ENCODE measurements around the gene IL1RN. TPM values are rescaled to one million over a fixed set of nuclear protein-coding genes. Genes with fewer than 3 reads are reported as not detected.

The IL1RN gene
- total and polyA plus RNA-seq, 2 donors from 2014 or later = 1.3 to 2.1 TPM

GRCh38 chr2:113124984-113125855, 2.2 kb upstream of the IL1RN start:
- no peak for TF ChIP-seq CTCF (IDR thresholded peaks at IDR 0.05; ENCODE audit: borderline replicate concordance, extremely low read depth, insufficient read depth)
- H3K4me1 ChIP-seq (ENCODE audit: control insufficient read depth in 2 of 3, insufficient read depth in 2 of 3, low read depth in 1 of 3, low read length in 3 of 3) = no peaks in the 10 kb centered on the region
- no peak overlapping the region for H3K4me3 ChIP-seq (ENCODE audit: low read length in 3 of 3)
- no peaks in the 10 kb centered on the region for H3K27me3 ChIP-seq (ENCODE audit: control insufficient read depth, insufficient read depth, low read length)
- no peaks in the 10 kb centered on the region for H3K9me3 ChIP-seq (ENCODE audit: control insufficient read depth in 2 of 3, insufficient read depth in 1 of 3, low read length in 3 of 3)
- no peak overlapping the region for H3K9ac ChIP-seq (ENCODE audit: low read length in 3 of 3)
- DNase-seq (no peak), FAIRE-seq (no peak)
- no peak overlapping the region for H3K27ac ChIP-seq (ENCODE audit: low read depth in 2 of 2, low read length in 2 of 2)
- no peaks in the 10 kb centered on the region for H3K36me3 ChIP-seq (ENCODE audit: control insufficient read depth in 2 of 3, insufficient read depth in 3 of 3, low read length in 3 of 3)
- intact Hi-C loops (cut with DNase I) = no loop called here

- no peaks in the 10 kb centered on the region for H3K4me1 ChIP-seq (ENCODE audit: control insufficient read depth in 2 of 3, insufficient read depth in 2 of 3, low read depth in 1 of 3, low read length in 3 of 3)
- intact Hi-C loops (cut with DNase I) = no loop called here
- no peaks in the 10 kb centered on the region for H3K27me3 ChIP-seq (ENCODE audit: control insufficient read depth, insufficient read depth, low read length)
- DNase-seq (no peak), FAIRE-seq (no peak)
- no peak overlapping the region for H3K9ac ChIP-seq (ENCODE audit: low read length in 3 of 3)
- H3K9me3 ChIP-seq (ENCODE audit: control insufficient read depth in 2 of 3, insufficient read depth in 1 of 3, low read length in 3 of 3) = no peaks in the 10 kb centered on the region
- H3K4me3 ChIP-seq (ENCODE audit: low read length in 3 of 3) = no peak overlapping the region
- no peak for TF ChIP-seq CTCF (IDR thresholded peaks at IDR 0.05; ENCODE audit: borderline replicate concordance, extremely low read depth, insufficient read depth)
- H3K27ac ChIP-seq (ENCODE audit: low read depth in 2 of 2, low read length in 2 of 2) = no peak overlapping the region
- no peaks in the 10 kb centered on the region for H3K36me3 ChIP-seq (ENCODE audit: control insufficient read depth in 2 of 3, insufficient read depth in 3 of 3, low read length in 3 of 3)
Observed at GRCh38 chr2:113127646-113128570, 510 bp downstream of the IL1RN start.

- no peak overlapping the region for H3K4me3 ChIP-seq (ENCODE audit: low read length in 3 of 3)
- no peaks in the 10 kb centered on the region for H3K9me3 ChIP-seq (ENCODE audit: control insufficient read depth in 2 of 3, insufficient read depth in 1 of 3, low read length in 3 of 3)
- no peak overlapping the region for H3K27ac ChIP-seq (ENCODE audit: low read depth in 2 of 2, low read length in 2 of 2)
- no peak for DNase-seq
- no peak overlapping the region for H3K9ac ChIP-seq (ENCODE audit: low read length in 3 of 3)
- intact Hi-C loops (cut with DNase I) = loop anchor here (5.0 kb wide), 1 partner anchor 243 kb away; no protein-coding TSS in a partner anchor
- no peaks in the 10 kb centered on the region for H3K36me3 ChIP-seq (ENCODE audit: control insufficient read depth in 2 of 3, insufficient read depth in 3 of 3, low read length in 3 of 3)
- no peaks in the 10 kb centered on the region for H3K27me3 ChIP-seq (ENCODE audit: control insufficient read depth, insufficient read depth, low read length)
- no peak for TF ChIP-seq CTCF (IDR thresholded peaks at IDR 0.05; ENCODE audit: borderline replicate concordance, extremely low read depth, insufficient read depth)
- no peak for FAIRE-seq
- H3K4me1 ChIP-seq (ENCODE audit: control insufficient read depth in 2 of 3, insufficient read depth in 2 of 3, low read depth in 1 of 3, low read length in 3 of 3) = no peaks in the 10 kb centered on the region
Observed at GRCh38 chr2:113129519-113130078, 2.2 kb downstream of the IL1RN start.

Data from kidney (tissue), 14 donors.